ENCODE data around the gene FRMD1.

FRMD1 gene

GRCh38 chr6:168040856-168041496 lies 38.0 kb downstream of the FRMD1 start:
- no peak for DNase-seq

- DNase-seq: no peak
These were observed 39.2 kb downstream of the FRMD1 start for GRCh38 chr6:168039849-168040248.

GRCh38 chr6:168039301-168039700 lies 39.7 kb downstream of the FRMD1 start:
- DNase-seq: no peak

GRCh38 chr6:168038576-168039140 lies 40.4 kb downstream of the FRMD1 start:
- DNase-seq: no peak

GRCh38 chr6:168037856-168038255 lies 41.2 kb downstream of the FRMD1 start:
- DNase-seq: no peak

- DNase-seq: no peak
These were observed 41.8 kb downstream of the FRMD1 start for GRCh38 chr6:168037242-168037641.

GRCh38 chr6:168035661-168036545 lies 43.1 kb downstream of the FRMD1 start:
- no peak for DNase-seq

- DNase-seq: no peak
These were observed 43.8 kb downstream of the FRMD1 start for GRCh38 chr6:168035098-168035660.

GRCh38 chr6:168034537-168034936 lies 44.5 kb downstream of the FRMD1 start:
- DNase-seq: no peak

GRCh38 chr6:168033791-168034190 lies 45.2 kb downstream of the FRMD1 start:
- no peak for DNase-seq

GRCh38 chr6:168032005-168032760 lies 46.8 kb downstream of the FRMD1 start:
- DNase-seq: no peak

- DNase-seq: no peak
These were observed 47.5 kb downstream of the FRMD1 start for GRCh38 chr6:168031411-168031971.

GRCh38 chr6:168030908-168031307 lies 48.1 kb downstream of the FRMD1 start:
- DNase-seq: no peak

- DNase-seq: no peak
These were observed 48.7 kb downstream of the FRMD1 start for GRCh38 chr6:168030218-168030746.

- no peak for DNase-seq
These were observed 49.4 kb downstream of the FRMD1 start for GRCh38 chr6:168029459-168030217.

- no peak for DNase-seq
These were observed 50.8 kb downstream of the FRMD1 start for GRCh38 chr6:168028181-168028580.

- no peak for DNase-seq
These were observed 51.5 kb downstream of the FRMD1 start for GRCh38 chr6:168027521-168027920.

- no peak for DNase-seq
These were observed 52.1 kb downstream of the FRMD1 start for GRCh38 chr6:168026925-168027324.

- no peak for DNase-seq
These were observed 52.9 kb downstream of the FRMD1 start for GRCh38 chr6:168025831-168026710.

GRCh38 chr6:168024951-168025510 lies 54.0 kb downstream of the FRMD1 start:
- DNase-seq: no peak
